HK-2 (cell line): ENCODE measurements around the gene SLC25A44.
"Not testable (repeated sequence)": the region's sequence is repeated elsewhere in the genome, so short reads cannot be mapped to it uniquely, and the experiment has no call there.

Source experiments
- DNase-seq: peaks from one replicate; pipeline ENCODE4 v3.0.0-alpha.2; 2018; ENCODE audit not compliant: unreplicated experiment

Gene SLC25A44

DNA sequence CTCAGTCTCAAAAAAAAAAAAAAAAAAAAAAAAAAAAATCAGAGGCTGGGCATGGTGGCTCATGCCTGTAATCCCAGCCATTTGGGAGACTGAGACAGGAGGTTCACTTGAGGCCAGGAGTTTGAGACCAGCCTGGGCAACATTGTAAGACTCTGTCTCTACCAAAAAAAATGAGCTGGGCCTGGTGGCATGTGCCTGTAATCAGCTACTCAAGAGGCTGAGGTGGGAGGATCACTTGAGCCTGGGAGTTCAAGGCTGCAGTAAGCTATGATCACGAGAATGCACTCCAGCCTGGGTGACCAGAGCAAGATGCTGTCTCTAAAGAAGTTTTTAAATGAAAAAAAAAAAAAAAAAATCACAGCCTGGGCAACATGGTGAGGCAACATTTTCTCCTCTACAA is 30.2 kb upstream of the SLC25A44 start:
- no peak for DNase-seq

DNA sequence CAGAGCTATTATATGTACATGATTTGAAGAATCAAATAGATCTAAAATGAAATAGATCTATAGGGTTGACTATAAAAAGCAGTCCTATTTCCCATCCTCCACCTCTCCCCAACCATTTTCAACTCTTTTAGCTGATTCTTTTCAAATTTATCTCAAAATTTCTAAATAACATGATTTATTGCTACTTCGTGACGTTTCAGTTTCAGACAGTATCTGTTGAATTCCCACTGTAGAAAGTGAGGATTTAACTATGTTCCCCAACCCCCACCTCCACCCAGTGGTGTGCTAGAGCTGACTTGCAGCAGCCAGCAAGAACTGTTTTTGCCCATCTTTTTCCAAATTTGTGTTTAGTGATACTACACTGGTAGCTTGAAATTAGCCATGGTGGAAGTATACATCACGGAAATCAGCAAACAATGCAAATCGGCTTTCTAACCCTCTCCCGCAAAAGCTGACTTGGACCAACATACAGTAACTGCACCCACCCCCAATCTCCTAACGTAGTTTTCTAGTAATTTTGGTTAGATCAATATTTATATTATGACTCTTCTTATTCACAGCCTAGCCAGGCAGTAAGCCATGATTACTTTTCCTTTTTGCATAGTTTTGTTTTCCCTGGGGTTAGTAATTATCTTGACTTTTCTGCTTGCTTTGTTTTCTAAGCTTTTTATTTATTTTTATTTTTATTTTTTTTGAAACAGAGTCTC is 29.6 kb upstream of the SLC25A44 start:
- no peak for DNase-seq

DNA sequence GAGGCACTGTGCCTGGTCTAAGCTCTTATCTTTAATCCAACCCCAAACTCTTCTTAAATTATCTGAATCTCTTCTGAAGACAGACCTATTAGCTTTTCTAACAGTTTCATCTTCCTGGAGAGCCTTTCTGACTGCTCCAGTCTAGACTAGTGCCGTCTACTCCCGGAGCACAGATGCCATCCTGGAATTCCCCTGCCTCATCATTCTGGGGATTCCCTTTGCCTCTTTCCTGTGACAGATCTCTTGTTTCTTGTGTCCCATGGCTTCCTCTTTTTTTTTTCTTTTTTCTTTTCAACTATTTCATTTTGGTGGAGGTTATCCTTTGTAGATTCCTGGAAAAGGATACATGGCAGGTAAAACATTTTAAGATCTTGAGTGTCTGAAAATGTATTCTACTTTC is 28.8 kb upstream of the SLC25A44 start:
- DNase-seq = no peak

DNA sequence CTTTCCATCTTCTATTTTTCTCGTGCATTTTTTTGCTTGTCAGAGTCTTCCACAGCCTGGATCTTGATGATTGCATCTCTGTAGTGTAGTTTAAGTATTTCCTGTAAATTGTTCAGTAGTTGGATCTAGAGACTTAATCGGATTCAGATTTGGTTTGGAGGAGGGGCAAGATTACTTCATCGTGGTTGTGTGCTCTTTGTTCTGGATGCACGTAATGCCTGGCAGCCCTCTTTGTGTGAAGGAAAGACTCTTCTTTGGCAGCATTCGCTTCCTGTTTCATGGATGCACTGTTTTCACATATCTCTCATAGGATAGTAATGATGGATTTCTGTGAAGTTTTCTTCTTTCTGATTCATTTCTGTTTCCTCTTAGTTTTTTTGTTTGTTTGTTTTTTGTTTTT is 26.4 kb upstream of the SLC25A44 start:
- DNase-seq = no peak

DNA sequence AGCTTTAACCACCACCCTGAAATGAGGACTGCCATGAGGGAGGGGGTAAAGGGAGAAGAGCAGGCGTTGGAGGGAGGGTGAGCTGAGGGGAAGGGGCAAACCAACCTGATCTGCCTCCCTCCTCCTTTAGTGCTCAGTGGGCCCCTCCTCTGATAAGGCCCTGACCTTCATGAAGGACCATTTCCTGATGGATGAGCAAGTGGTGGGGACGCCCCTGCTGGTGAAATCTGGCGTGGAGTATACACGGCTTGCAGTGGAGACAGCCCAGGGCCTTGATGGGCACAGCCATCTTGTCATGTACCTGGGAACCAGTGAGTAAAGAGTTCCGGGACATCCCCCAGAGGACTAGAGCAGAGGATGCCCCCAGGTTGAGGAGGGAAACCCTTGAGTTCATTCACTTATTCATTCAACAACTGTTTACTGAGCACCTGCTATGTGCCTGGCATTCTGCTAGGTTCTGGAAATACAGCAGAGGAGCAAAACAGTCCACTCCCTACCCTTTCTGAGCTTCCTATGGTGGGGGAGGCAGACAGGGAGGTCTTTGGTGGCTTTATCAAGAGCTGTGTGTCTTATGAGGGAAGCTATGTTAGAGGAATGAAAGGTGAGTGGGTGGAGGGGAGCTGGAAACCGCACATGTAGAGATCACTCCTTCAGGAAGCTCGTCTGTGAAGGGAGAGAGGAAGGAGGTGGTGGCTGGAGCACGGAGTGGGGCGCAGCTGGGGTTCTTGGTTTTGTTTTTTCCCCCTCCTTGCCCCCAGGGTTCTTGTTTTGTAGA is 21.0 kb upstream of the SLC25A44 start:
- no peak for DNase-seq

DNA sequence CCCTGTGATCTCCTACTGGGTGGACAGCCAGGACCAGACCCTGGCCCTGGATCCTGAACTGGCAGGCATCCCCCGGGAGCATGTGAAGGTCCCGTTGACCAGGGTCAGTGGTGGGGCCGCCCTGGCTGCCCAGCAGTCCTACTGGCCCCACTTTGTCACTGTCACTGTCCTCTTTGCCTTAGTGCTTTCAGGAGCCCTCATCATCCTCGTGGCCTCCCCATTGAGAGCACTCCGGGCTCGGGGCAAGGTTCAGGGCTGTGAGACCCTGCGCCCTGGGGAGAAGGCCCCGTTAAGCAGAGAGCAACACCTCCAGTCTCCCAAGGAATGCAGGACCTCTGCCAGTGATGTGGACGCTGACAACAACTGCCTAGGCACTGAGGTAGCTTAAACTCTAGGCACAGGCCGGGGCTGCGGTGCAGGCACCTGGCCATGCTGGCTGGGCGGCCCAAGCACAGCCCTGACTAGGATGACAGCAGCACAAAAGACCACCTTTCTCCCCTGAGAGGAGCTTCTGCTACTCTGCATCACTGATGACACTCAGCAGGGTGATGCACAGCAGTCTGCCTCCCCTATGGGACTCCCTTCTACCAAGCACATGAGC is 17.2 kb upstream of the SLC25A44 start:
- DNase-seq = no peak

DNA sequence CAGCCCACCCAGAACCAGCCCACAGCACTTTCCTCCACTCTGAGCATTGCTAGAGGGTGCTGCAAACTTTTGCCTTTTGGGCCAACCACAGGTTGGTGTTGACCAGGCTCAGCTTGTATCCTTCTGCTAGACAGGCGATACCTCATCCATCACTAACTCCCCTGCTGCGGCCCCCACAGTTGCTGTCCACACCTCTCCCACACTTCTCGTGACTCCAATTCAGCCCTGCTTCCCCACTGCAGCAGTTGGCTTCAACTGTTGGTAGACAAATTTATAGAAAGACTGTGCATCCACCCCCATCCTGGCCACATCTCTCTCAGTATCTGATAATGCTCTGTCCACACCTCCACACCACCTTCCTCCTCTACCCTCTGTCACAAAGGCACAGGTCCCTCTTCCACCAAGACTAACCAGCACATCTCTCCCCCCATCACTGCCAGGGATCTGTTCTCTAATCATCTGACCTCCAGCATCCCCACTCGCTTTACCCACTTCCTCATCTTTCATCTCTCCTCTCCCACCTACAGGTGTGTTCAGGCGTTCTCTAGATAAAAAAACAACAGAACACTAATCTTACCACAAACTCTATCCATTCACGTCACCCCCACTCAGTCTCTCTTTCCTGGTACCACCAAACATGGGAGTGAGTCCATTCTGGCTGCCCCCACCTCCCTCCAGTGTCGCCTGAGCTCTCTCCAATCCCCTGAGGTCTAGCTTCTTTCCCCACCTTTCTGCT is 15.8 kb upstream of the SLC25A44 start:
- DNase-seq = no peak

DNA sequence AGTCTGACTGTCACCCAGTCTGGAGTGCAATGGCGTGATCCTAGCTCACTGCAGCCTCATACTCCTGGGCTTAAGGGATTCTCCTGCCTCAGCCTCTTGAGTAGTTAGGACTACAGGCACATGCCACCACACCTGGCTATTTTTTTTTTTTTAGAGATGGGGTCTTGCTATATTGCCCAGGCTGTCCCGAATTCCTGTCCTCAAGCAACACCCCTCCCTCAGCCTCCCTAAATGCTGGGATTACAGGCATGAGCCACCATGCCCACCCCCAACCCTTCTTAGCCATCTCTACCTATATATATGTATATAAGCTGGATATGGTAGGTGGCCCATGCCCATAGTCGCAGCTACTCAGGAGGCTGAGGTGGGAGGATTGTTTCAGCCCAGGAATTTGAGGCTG is 13.4 kb upstream of the SLC25A44 start:
- no peak for DNase-seq

DNA sequence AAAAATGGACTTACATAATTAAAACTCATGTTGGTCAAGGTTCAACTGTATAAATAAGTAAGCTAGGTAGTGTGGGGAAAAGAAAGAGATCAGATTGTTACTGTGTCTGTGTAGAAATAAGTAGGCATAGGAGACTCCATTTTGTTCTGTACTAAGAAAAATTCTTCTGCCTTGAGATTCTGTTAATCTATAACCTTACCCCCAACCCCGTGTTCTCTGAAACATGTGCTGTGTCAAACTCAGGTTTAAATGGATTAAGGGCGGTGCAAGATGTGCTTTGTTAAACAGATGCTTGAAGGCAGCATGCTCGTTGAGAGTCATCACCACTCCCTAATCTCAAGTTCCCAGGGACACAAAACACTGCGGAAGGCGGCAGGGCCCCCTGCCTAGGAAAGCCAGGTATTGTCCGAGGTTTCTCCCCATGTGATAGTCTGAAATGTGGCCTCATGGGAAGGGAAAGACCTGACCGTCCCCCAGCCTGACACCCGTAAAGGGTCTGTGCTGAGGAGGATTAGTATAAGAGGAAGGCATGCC is 12.4 kb upstream of the SLC25A44 start:
- DNase-seq = not testable (repeated sequence)

DNA sequence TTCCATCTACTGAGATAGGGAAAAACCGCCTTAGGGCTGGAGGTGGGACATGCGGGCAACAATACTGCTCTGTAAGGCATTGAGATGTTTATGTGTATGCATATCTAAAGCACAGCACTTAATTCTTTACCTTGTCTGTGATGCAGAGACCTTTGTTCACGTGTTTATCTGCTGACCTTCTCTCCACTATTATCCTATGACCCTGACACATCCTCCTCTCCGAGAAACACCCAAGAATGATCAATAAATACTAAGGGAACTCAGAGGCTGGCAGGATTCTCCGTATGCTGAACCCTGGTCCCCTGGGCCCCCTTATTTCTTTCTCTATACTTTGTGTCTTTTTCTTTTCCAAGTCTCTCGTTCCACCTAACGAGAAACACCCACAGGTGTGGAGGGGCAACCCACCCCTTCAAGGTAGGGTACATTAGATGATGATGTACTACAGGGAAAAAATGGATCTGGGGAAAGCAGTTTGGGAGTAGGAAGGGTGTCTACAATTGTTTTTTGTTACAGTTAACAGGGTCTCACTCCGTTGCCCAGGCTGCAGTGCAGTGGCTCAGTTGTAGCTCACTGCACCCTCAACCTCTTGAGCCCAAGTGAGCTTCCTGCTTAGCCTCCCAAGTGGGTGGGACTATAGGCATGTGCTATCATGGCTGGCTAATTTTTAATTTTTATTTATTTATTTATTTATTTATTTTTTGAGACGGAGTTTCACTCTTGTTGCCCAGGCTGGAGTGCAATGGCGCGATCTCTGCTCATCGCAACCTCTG is 11.7 kb upstream of the SLC25A44 start:
- DNase-seq = not testable (repeated sequence)

DNA sequence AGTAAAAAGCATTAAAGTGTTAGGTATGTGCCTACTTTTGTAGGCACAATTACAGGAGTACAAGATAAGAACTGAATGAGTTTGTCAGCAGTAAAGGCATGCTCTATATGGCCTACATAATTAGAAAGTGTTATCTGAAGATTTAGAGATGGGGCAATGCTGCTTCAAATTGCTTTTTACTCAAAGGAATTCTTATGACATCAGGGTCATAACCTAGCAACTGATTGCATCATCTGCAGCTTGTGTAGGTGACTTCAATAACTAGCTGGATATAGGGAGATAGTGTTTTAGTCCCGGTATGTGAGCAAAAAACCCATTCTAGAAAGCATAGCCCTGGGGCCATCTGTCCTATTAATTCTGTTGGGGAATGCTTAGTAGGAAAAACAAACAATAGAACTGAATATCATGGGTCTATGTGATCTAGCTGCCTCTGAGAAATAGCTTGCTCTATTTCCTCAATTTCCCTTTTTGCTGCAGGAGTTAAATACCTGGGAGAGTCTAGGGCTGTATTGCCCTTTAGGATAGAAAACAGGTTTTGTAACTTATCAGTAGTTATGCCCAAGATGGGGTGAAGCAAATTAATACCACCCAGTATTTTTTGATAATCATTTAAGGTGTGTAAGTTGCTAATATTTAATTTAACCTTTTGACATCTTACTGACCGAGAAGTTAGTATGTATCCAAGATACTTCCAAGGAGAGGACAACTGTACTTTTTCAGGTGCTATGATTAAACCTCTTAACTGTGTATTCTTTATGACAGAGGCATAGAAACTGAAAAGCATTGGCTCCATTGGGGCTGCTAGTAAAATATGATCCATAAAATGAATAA is 7.3 kb upstream of the SLC25A44 start:
- DNase-seq = not testable (repeated sequence)

DNA sequence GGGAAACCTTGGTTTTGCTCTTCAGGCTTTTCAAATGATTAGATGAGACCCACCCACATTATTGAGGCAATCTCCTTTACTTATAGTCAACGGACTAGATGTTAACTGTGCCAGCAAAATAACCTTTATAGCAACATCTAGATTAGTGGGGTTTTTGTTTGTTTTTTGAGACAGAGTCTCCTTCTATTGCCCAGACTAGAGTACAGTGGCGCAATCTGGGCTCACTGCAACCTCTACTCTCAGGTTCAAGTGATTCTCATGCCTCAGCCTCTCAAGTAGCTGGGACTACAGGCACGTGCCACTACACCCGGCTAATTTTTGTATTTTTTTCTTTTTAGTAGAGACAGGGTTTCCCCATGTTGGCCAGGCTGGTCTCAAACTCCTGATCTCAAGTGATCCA is 3.6 kb upstream of the SLC25A44 start:
- DNase-seq = not testable (repeated sequence)

DNA sequence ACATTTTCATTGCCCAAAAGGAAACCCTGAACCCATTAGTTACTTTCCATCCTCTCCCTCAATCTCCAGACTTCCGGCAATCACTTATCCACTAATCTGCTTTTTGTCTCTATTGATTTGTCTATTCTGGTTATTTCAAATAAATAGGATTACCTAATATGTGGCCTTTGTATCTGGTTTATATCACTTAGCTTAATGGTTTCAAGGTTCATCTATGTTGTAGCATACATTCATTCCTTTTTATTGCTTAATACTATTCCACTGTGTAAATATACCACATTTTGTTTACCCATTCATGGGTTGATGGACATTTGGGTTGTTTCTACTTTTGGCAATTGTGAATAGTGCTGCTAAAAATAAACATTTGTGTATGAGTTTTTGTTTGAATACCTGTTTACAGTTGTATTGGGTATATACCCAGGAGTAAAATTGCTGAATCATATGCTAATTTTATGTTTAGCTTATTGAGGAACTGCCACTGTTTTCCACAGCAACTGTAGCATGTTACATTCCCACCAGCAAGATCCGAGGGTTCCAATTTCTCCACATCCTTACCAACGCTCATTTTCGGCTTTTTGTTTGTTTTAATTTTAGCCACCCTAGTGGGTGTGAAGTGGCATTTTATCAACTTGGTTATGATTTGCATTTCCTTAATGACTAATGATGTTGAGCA is 2.5 kb upstream of the SLC25A44 start:
- no peak for DNase-seq

DNA sequence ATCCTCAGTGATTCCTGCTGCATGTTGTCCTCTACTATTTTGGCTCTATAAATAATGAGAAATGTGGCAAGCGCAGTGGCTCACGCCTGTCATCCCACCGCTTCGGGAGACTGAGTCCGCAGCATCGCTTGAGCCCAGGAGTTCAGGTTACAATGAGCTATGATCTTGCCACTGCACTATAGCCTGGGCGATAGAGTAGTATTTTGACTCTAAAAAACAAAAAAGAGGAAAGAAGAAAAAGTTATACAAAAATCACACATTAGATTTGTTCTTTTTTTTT is 756 bp upstream of the SLC25A44 start:
- DNase-seq = no peak

DNA sequence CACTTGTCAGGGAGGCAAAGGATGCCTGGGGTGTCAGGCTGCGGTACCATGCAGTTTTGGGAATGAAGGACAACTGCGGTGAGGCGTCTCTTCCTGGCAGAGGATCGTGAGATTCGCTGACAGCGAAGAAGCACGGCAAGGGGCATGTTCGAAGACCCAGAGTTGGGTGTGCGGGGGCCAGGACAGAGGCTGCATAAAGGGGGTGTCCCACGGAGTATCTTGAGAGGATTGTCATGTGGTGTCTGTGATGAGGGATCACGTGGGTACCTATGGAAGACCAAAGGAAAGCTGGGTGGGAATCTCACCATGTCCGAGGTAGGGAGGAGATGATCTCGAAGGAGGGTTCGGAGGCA is 372 bp downstream of the SLC25A44 start:
- no peak for DNase-seq

DNA sequence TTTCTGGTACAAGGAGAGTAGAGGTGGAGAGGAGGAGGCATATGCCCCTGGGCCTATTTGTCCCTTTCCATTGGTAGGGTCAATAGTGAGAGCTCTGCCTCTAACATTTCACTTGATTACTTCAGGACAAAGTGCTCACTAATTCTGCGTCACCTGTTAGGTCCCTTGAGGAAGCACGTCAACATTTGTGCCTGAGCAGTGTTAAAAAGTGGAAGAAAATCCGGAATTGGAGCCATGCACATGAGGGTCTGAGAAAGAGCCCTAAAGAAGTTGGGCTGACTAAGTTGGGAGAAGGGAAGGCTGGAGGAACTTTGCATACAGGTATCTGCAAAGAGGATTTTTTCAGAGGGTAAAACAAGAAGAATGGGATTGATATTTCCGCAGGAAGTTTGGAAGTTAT is 1.9 kb downstream of the SLC25A44 start:
- DNase-seq = no peak

DNA sequence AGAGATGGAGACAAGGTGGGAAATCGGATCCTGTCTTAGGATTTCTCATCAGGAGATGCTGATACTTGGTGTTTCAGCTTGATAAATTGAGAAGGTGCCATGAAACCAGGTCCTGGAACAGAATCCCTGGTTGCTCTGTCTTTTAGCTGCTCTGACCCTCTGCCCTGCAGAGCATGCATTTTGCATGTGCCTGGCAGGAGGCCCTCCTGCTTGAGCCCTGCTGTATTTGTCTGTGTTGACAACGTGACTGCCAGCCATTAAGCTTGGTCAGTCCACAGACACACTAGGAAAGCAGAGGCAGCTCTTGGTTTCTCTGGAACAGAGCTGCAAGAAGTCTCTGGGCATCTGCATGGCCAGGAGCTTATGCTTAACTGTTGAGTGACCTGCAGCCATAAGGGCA is 2.5 kb downstream of the SLC25A44 start:
- no peak for DNase-seq

DNA sequence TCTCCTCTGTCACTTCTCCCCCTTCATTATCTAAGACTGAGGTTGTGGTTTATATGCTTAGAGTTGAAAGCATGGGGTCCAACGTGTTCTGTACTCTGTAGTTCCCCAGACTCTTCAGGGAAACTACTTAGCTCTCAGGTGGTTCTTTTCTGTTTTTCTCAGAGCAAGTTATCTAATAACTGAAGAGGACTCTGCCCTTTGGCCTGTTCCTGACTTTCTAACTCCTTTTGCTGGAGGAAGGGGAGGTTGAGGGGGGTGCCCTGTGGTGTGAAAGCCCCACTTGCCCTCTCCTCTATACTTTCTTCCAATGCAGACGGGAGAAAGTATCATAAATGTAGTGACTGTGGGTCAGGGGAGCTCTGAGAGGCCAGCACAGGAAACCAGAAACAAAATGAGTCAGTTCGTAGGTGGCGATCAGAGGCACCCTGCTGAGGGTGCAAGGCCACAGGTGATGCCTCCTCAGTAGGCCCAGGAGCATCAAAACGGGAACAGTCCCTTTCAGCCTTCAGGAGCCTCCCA is 5.0 kb downstream of the SLC25A44 start:
- DNase-seq = no peak

DNA sequence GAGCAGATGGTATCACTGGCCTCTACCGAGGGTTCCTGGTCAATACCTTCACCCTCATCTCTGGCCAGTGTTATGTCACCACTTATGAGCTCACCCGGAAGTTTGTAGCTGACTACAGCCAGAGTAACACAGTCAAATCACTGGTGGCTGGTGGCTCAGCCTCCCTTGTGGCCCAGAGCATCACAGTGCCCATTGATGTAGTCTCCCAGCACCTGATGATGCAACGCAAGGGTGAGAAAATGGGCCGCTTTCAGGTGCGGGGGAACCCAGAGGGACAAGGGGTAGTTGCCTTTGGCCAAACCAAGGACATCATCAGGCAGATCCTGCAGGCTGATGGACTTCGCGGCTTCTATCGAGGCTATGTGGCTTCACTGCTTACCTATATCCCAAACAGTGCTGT is 6.1 kb downstream of the SLC25A44 start:
- DNase-seq = no peak

DNA sequence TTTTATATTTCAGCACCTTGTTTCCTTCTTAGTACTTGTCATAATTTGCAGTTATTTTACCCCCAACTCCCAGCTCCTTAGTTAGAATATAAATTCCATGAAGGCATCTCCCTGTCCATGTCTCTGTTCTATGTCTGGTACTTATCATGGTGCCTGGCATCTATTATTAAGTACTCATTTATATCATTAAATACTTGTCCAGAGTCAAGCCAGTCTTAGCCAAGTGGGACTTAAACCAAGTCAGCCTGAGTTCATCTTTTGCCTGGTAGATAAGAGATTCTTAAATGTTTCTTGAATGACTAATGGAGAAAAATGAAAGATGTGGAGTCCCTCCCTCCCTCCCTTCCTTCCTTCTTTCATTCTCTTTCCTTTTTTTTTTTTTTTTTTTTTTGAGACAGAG is 9.4 kb downstream of the SLC25A44 start:
- DNase-seq = no peak
